HEK293 (cell line): ENCODE data around the gene CPEB2.

Source experiments
- ZNF610 ChIP-seq: fragments of 450-650 bp; formaldehyde crosslinking; IDR thresholded peaks from 2 replicates; pipeline ENCODE4 v1.5.1; 2016; ENCODE audit warnings: missing biosample characterization, missing genetic modification characterization, borderline replicate concordance
- ZNF707 ChIP-seq: fragments of 450-650 bp; formaldehyde crosslinking; IDR thresholded peaks from 2 replicates; pipeline ENCODE4 v1.5.1; 2016; ENCODE audit warnings: missing biosample characterization, missing genetic modification characterization
- TF ChIP-seq, protein P1 (sequence below): fragments of 450-650 bp; formaldehyde crosslinking; IDR thresholded peaks from 2 replicates; pipeline ENCODE4 v1.5.1; 2016; ENCODE audit warnings: missing biosample characterization, missing genetic modification characterization

DNA sequence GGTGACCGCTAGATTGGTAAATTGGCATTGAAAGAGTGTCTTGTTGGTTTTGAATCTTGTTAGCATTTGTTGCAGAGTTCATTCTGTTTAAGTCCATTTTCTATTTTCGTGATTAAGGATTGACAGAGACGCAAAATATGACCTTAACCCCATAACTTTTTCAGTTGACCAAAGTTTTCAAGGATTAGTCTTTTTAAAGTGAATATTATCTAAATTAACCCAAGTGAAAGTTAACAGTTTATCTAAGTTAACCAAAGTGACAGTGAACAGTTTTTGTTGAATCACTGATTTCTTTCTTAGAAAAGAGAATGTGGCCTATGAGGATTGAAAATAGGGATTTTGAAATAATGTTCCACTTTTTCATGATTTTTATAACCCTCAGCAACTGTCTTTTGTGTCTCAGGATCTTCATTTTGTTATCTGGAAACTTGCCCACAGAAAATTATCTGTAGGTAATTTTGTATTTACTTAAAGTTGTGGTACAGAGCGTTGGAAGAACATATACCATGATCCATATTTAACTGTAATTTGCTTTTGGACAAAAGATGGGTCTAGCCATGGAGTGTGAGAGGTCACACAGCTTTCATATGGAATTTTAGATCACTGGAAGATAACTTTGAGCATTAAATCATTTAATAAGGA is 3.3 kb downstream of the CPEB2 start:
- TF ChIP-seq ZNF610 (tag by site-specific recombination) (no peak), ZNF707 (tag by site-specific recombination) (no peak)
- TF ChIP-seq, protein P1, sequence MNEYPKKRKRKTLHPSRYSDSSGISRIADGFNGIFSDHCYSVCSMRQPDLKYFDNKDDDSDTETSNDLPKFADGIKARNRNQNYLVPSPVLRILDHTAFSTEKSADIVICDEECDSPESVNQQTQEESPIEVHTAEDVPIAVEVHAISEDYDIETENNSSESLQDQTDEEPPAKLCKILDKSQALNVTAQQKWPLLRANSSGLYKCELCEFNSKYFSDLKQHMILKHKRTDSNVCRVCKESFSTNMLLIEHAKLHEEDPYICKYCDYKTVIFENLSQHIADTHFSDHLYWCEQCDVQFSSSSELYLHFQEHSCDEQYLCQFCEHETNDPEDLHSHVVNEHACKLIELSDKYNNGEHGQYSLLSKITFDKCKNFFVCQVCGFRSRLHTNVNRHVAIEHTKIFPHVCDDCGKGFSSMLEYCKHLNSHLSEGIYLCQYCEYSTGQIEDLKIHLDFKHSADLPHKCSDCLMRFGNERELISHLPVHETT (tag by site-specific recombination), result no peak
